HepG2 (cell line): ENCODE measurements around the gene SRCIN1. TPM values are rescaled to one million over a fixed set of nuclear protein-coding genes. Genes with fewer than 3 reads are reported as not detected.

Experiments
- CBFB ChIP-seq: sonication (generic); formaldehyde crosslinking; IDR thresholded peaks from 2 replicates; pipeline ENCODE4 v1.4.0; 2020; ENCODE audit warnings: missing genetic modification reagents
- GATA4 ChIP-seq: sonication (generic); IDR thresholded peaks from 2 replicates; pipeline ENCODE4 v1.6.1; 2016; ENCODE audit warnings: antibody characterized with exemption, low read depth, borderline replicate concordance
- GLI4 ChIP-seq: sonication (generic); formaldehyde crosslinking; IDR thresholded peaks from 2 replicates; pipeline ENCODE4 v1.5.1; 2020; ENCODE audit warnings: missing genetic modification reagents, mild to moderate bottlenecking, moderate library complexity, borderline replicate concordance
- KMT2B ChIP-seq: IDR thresholded peaks from 2 replicates; pipeline ENCODE4 v1.6.1; 2016; ENCODE audit warnings: missing genetic modification reagents, missing compliant biosample characterization
- NAIF1 ChIP-seq: sonication (generic); formaldehyde crosslinking; IDR thresholded peaks from 2 replicates; pipeline ENCODE4 v1.5.0; 2020; ENCODE audit warnings: mild to moderate bottlenecking, missing genetic modification reagents, borderline replicate concordance
- NONO ChIP-seq, 2 experiments: fragments of 450-650 bp in 1 of 2; sonication (generic) in 1 of 2; formaldehyde crosslinking in 1 of 2; IDR thresholded peaks in 1 of 2; conservative IDR thresholded peaks in 1 of 2; 2 replicates each; pipeline versions ENCODE4 v1.6.1 to v1.8.0; 2017 to 2022; ENCODE audit warnings: mild to moderate bottlenecking in 1 of 2, missing genetic modification reagents in 1 of 2, moderate library complexity in 1 of 2
- NR3C1 ChIP-seq: sonication (generic); formaldehyde crosslinking; IDR thresholded peaks from 2 replicates; pipeline ENCODE4 v1.4.0; 2020; ENCODE audit warnings: missing genetic modification reagents
- ONECUT2 ChIP-seq: sonication (generic); formaldehyde crosslinking; IDR thresholded peaks from 2 replicates; pipeline ENCODE4 v1.4.0; 2020; ENCODE audit warnings: missing genetic modification reagents
- POGZ ChIP-seq: sonication (generic); formaldehyde crosslinking; IDR thresholded peaks from 2 replicates; pipeline ENCODE4 v1.4.0; 2020; ENCODE audit warnings: mild to moderate bottlenecking, missing genetic modification reagents
- TP53 ChIP-seq: sonication (generic); formaldehyde crosslinking; conservative IDR thresholded peaks from 2 replicates; pipeline ENCODE4 v1.4.0; 2020; ENCODE audit warnings: missing genetic modification reagents
- ZNF337 ChIP-seq: sonication (generic); formaldehyde crosslinking; IDR thresholded peaks from 2 replicates; pipeline ENCODE4 v1.5.1; 2020; ENCODE audit warnings: missing genetic modification reagents, low read depth, mild to moderate bottlenecking, borderline replicate concordance
- ZNF383 ChIP-seq: sonication (generic); formaldehyde crosslinking; IDR thresholded peaks from 2 replicates; pipeline ENCODE4 v1.4.0; 2020; ENCODE audit warnings: missing genetic modification reagents, mild to moderate bottlenecking, borderline replicate concordance
- ZNF589 ChIP-seq: sonication (generic); formaldehyde crosslinking; conservative IDR thresholded peaks from 2 replicates; pipeline ENCODE4 v1.8.0; 2022; ENCODE audit warnings: mild to moderate bottlenecking, moderate library complexity, missing genetic modification reagents
- ZNF747 ChIP-seq: sonication (generic); formaldehyde crosslinking; IDR thresholded peaks from 2 replicates; pipeline ENCODE4 v1.8.1; 2023; ENCODE audit warnings: missing genetic modification reagents, mild to moderate bottlenecking, borderline replicate concordance
- ZNF790 ChIP-seq: sonication (generic); formaldehyde crosslinking; IDR thresholded peaks from 2 replicates; pipeline ENCODE4 v1.8.0; 2022; ENCODE audit warnings: missing genetic modification reagents, mild to moderate bottlenecking, borderline replicate concordance
- polyA plus RNA-seq, 8 experiments: library from polyadenylated mRNA; depleted of rRNA in 3 of 8; stranded (reverse) in 7 of 8; unstranded in 1 of 8; fragments of >200 nt; fragmentation: Illumina TruSeq in 4 of 8; extraction: Trizol in 4 of 8; gene quantifications; 2 replicates each; pipeline versions ENCODE4 v1.2.1 to v1.2.3, GENCODE V29; 2011 to 2016; ENCODE audit warnings: low read depth in 4 of 8, missing spikeins in 1 of 8, mixed read lengths in 1 of 8; ENCODE audit not compliant: insufficient read depth in 1 of 8
- total RNA-seq, 5 experiments: library from RNA; depleted of rRNA; stranded (reverse); fragments of >200 nt; fragmentation: Illumina TruSeq; extraction: Trizol; gene quantifications; 2 replicates each; pipeline ENCODE4 v1.2.3, GENCODE V29; 2016; ENCODE audit warnings: low read depth in 1 of 5
- TF ChIP-seq, protein P1 (sequence below): IDR thresholded peaks from 2 replicates; pipeline ENCODE4 v1.6.1; 2016; ENCODE audit warnings: missing genetic modification reagents, missing compliant biosample characterization
- TF ChIP-seq, protein P2 (sequence below): sonication (generic); formaldehyde crosslinking; IDR thresholded peaks from 2 replicates; pipeline ENCODE4 v1.4.0; 2020; ENCODE audit warnings: mild to moderate bottlenecking, missing genetic modification reagents
- TF ChIP-seq, protein P3 (sequence below): sonication (generic); formaldehyde crosslinking; IDR thresholded peaks from 2 replicates; pipeline ENCODE4 v1.4.0; 2020; ENCODE audit warnings: missing genetic modification reagents
- TF ChIP-seq, protein P4 (sequence below): sonication (generic); formaldehyde crosslinking; IDR thresholded peaks from 2 replicates; pipeline ENCODE4 v1.4.0; 2020; ENCODE audit warnings: missing genetic modification reagents
- TF ChIP-seq, protein P5 (sequence below): sonication (generic); formaldehyde crosslinking; IDR thresholded peaks from 2 replicates; pipeline ENCODE4 v1.8.0; 2022; ENCODE audit warnings: mild to moderate bottlenecking, missing genetic modification reagents, moderate library complexity
- TF ChIP-seq, protein P6 (sequence below): IDR thresholded peaks from 2 replicates; pipeline ENCODE4 v1.6.1; 2012; ENCODE audit warnings: low read depth, low read length, improper control_type of control experiment

Gene SRCIN1
- total and polyA plus RNA-seq, 2 of the 13 experiments (the other 11 are each of a cell fraction or from before 2014, with no cell fraction given) = 1.2 to 9.6 TPM

DNA sequence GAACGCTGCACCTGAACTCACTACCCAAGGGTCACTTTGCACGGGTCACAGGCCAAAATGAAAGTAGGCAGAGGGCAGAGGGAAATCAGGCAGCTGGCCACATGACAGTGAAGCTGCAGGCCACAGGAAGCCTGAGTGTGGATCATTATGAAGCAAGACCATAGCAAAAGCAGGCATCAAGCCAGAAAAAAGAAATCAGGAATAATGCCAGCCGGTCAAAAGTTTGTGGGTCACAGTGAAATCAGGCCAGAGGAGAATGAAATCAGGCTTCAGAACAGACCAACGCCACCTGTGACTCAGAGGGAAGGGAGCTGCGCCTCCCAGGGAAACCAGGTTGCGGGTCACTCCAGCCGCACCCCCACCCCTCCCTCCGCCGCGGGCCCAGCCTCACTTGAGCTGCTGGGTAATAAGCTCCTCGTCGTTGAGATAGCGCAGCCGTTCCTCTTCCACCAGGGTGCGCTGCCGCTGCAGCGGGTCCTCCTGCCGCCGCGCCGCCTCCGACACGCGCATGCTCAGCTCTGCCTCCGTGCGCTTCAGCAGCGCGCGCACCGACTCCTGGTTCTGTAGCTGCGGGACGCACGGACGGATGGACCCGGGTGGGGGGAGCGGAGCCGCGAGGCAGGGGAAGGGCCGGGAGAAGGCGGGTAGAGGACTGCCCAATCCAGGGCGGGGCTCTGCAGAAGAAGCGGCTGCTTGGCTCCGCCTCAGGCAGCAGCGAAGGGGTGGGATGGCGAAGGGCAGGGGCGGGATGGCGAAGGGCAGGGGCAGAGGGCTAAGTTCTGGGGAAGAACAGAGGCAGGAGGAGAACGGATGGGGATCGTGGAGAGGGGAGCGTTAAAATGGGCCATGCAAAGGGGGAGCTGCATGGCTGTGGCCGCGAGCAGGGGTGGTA, 47.7 kb downstream of the SRCIN1 start (continued):
- TF ChIP-seq, protein P1, sequence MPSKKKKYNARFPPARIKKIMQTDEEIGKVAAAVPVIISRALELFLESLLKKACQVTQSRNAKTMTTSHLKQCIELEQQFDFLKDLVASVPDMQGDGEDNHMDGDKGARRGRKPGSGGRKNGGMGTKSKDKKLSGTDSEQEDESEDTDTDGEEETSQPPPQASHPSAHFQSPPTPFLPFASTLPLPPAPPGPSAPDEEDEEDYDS = peak; percentile 62
- TF ChIP-seq NAIF1 (no peak), NR3C1 (no peak), POGZ (CRISPR knock-in tag) (no peak), ZNF383 (no peak), TP53 (CRISPR knock-in tag) (no peak), GLI4 (CRISPR knock-in tag) (no peak), GATA4 (no peak), ONECUT2 (CRISPR knock-in tag) (no peak), ZNF589 (CRISPR knock-in tag) (0 out of 2 replicates have a peak, but pooled peaks have one; percentile 19), NONO (IDR thresholded peaks at IDR 0.05) (no peak), NONO (CRISPR knock-in tag; conservative IDR thresholded peaks at IDR 0.05) (peak; percentile 87), CBFB (CRISPR knock-in tag) (no peak), ZNF337 (CRISPR knock-in tag) (no peak), KMT2B (peak; percentile 64; the same call in 1 of the 2 replicates), ZNF747 (CRISPR knock-in tag) (peak; percentile 91; the same call in 1 of the 2 replicates), ZNF790 (CRISPR knock-in tag) (no peak)
- TF ChIP-seq, protein P2, sequence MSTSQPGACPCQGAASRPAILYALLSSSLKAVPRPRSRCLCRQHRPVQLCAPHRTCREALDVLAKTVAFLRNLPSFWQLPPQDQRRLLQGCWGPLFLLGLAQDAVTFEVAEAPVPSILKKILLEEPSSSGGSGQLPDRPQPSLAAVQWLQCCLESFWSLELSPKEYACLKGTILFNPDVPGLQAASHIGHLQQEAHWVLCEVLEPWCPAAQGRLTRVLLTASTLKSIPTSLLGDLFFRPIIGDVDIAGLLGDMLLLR (CRISPR knock-in tag) = peak; percentile 65; the same call in 1 of the 2 replicates
- TF ChIP-seq, protein P3, sequence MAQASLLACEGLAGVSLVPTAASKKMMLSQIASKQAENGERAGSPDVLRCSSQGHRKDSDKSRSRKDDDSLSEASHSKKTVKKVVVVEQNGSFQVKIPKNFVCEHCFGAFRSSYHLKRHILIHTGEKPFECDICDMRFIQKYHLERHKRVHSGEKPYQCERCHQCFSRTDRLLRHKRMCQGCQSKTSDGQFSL = peak; percentile 60; the same call in 1 of the 2 replicates
- TF ChIP-seq, protein P4, sequence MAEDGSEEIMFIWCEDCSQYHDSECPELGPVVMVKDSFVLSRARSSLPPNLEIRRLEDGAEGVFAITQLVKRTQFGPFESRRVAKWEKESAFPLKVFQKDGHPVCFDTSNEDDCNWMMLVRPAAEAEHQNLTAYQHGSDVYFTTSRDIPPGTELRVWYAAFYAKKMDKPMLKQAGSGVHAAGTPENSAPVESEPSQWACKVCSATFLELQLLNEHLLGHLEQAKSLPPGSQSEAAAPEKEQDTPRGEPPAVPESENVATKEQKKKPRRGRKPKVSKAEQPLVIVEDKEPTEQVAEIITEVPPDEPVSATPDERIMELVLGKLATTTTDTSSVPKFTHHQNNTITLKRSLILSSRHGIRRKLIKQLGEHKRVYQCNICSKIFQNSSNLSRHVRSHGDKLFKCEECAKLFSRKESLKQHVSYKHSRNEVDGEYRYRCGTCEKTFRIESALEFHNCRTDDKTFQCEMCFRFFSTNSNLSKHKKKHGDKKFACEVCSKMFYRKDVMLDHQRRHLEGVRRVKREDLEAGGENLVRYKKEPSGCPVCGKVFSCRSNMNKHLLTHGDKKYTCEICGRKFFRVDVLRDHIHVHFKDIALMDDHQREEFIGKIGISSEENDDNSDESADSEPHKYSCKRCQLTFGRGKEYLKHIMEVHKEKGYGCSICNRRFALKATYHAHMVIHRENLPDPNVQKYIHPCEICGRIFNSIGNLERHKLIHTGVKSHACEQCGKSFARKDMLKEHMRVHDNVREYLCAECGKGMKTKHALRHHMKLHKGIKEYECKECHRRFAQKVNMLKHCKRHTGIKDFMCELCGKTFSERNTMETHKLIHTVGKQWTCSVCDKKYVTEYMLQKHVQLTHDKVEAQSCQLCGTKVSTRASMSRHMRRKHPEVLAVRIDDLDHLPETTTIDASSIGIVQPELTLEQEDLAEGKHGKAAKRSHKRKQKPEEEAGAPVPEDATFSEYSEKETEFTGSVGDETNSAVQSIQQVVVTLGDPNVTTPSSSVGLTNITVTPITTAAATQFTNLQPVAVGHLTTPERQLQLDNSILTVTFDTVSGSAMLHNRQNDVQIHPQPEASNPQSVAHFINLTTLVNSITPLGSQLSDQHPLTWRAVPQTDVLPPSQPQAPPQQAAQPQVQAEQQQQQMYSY = no peak
- TF ChIP-seq, protein P5, sequence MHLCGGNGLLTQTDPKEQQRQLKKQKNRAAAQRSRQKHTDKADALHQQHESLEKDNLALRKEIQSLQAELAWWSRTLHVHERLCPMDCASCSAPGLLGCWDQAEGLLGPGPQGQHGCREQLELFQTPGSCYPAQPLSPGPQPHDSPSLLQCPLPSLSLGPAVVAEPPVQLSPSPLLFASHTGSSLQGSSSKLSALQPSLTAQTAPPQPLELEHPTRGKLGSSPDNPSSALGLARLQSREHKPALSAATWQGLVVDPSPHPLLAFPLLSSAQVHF (CRISPR knock-in tag) = no peak
- TF ChIP-seq, protein P6, sequence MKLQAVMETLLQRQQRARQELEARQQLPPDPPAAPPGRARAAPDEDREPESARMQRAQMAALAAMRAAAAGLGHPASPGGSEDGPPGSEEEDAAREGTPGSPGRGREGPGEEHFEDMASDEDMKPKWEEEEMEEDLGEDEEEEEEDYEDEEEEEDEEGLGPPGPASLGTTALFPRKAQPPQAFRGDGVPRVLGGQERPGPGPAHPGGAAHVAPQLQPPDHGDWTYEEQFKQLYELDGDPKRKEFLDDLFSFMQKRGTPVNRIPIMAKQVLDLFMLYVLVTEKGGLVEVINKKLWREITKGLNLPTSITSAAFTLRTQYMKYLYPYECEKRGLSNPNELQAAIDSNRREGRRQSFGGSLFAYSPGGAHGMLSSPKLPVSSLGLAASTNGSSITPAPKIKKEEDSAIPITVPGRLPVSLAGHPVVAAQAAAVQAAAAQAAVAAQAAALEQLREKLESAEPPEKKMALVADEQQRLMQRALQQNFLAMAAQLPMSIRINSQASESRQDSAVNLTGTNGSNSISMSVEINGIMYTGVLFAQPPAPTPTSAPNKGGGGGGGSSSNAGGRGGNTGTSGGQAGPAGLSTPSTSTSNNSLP = no peak
